Measurements from ENCODE around the gene POLRMT.
A peak's percentile ranks its signal among the peaks of the same experiment; 100 is the strongest.
"Not testable (repeated sequence)": the region's sequence is repeated elsewhere in the genome, so short reads cannot be mapped to it uniquely, and the experiment has no call there.

The POLRMT gene

GRCh38 chr19:647566-648284, 14.4 kb upstream of the POLRMT start:
- DNase-seq (ENCODE audit: low read depth) = no peak

DNA sequence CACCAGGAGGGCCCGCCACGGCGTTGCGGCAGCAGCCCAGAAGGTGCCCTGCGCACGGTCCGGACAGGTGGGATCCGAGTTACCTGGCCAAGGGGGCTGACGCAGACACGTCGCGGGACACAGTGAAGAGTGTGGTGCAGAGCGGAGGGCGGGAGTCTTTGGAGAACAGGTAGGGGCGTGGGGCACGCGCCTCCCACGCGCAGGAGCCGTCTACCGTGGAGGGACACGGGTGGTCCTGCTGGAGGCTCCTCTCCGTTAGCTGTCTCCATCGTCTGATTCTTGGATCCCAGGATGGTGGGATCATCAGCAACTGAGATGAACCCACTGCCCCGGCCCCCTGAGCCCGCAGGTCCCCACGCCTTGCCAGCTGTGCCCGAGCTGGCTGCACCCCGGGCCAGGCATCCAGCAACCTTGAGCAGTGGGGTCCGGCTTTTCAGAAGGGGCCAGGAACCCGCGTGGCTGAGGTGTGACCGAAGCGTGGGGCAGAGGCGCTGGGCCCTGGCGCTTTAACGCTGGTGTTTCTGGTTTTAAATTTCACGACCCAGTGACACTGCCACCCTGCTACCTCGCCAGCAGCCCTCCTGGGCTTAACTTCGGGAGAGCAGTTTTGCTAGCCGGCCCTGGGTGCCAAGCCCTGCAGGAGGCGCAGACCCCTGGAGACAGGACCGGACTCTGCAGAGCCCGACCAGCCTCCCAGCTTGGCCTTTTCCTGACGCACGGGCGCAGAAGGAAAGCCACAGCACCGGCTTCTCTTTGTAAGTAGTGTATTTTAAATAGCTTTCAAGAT, 13.6 kb upstream of the POLRMT start:
- DNase-seq (ENCODE audit: low read depth) = no peak

DNA sequence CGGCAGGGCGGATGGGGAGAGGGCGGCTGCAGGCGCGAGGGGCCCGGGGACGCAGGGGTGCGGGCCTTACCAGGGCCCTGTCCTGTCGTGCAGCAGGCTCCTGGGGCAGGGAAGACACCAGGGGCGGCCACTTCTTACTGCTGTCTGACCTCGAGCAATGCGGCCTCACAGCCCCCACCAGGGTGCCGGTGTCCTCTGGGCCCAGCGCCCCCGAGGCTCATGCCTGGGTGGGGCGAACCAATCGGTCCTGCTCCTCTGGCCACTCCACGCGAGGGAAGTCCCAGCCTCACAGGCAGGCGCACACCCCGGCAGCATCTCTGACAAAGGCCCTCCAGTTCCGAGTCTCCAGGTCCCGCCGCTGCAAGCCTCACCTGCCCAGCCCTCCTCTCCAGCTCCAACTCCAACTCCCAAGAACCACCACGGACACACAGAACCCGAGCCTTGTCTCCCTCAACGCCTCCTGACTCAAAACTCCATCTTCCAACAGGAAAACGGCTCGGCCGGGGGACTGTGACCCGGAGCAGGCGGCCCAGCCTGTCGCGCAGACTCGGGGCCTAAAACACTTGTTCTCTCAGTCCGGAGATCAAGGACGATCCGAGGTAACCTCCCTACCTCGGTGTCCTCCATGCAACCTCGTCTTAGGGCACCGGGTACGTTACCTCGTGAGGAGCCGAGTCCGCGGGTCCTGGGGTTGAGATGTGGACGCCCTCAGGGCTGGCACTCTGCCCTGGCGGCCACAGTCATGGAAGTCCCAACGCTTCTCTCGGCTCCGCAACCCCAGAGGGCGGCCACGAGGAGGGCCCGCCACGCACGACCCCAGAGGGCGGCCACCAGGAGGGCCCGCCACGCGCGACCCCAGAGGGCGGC, 12.8 kb upstream of the POLRMT start:
- no peak for DNase-seq (ENCODE audit: low read depth)

DNA sequence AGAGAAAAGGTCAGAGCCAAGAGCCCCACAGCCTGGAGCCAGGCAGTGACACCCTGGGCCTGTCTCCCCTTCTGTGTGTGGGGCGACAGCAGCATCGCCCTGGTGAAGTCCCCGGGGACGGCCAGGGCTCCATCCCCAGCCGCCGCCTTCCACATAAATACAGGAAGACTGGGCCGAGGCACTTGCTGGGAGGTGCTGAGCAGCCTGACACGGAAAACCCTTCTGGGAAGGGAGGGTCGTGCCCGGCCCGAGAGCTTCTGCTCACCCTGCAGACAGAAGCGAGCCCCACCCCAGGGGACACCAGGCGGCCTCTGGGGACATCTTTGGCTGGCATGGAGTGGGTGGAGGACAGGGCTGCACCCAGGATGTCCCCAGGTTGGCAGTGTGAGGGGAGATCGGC, 11.5 kb upstream of the POLRMT start:
- no peak for DNase-seq (ENCODE audit: low read depth)

GRCh38 chr19:644363-644762, 11.0 kb upstream of the POLRMT start:
- no peak for DNase-seq (ENCODE audit: low read depth)

DNA sequence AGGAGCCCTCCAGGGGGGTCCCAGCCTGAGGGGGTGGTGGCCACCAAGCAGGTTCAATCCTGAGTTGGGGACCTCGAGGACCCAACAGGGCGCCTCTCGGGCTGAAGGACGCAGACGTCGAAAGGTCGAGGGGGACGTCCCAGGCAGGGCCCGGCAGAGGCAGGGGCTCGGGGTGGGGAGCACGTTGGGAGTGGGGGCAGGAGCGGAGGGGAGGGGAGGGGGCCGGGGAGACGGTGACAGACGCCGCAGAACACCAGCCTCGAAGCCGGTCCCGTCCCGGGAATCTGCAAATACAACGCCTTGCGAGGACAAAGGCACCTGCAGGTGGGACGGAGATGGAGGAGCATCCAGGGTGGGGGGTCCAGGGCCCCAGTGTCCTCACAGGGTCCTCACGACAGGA, 10.4 kb upstream of the POLRMT start:
- DNase-seq (ENCODE audit: low read depth) = no peak

DNA sequence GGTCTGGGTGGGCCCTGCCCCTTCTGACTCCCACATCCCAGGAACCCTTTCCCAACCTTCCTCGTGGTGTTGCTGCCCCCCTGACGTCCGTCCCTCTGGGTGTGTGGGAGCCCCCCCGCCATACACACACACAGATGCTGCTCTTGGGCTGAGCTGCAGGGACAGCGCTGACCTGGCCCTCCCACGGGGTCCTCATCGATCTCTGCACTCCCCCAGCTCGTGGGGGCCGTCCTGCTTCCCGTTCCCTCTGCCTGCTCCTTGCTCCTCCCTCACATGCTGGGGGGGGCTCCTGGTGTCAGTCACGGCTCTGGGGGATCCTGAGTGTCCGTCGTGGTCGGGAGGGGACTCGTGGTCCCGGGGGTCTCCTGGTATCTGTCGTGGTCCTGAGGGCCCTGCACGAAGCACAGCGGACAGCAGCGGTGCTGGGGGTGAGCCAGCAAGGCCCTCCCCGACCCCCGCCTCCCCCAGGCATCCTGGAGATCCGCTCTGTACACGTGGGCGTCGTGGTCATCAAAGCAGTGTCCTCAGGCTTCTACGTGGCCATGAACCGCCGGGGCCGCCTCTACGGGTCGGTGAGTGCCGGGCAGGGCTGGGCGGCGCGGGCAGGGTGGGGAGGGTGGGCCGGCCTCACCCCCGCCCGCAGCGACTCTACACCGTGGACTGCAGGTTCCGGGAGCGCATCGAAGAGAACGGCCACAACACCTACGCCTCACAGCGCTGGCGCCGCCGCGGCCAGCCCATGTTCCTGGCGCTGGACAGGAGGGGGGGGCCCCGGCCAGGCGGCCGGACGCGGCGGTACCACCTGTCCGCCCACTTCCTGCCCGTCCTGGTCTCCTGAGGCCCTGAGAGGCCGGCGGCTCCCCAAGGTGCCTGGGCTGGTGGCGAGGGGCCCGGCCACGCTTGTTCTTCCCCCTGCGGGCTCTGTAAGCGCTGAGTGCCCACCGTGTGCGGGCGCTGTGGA, 9.7 kb upstream of the POLRMT start:
- no peak for DNase-seq (ENCODE audit: low read depth)

DNA sequence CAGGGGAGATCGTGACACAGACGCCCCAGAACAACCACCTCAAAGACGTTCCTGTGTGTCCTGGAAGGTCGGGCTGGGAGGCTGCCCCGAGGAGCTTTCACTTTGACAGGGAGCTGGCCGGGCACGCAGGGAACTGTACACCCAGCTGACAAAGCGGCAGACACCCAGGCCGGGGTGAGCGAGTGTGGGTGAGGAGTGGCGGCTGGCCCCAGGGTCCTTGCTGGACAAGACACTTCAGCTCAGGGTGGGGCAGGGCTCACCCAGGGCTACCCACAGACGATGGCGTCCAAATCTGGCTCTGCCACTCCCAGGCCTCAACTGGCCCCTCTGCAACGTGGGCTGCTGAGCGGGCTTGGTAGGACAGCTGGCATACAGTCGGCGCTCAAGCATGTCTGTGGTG, 8.4 kb upstream of the POLRMT start:
- DNase-seq (ENCODE audit: low read depth) = no peak

GRCh38 chr19:640606-641189, 7.4 kb upstream of the POLRMT start:
- DNase-seq (ENCODE audit: low read depth) = no peak

DNA sequence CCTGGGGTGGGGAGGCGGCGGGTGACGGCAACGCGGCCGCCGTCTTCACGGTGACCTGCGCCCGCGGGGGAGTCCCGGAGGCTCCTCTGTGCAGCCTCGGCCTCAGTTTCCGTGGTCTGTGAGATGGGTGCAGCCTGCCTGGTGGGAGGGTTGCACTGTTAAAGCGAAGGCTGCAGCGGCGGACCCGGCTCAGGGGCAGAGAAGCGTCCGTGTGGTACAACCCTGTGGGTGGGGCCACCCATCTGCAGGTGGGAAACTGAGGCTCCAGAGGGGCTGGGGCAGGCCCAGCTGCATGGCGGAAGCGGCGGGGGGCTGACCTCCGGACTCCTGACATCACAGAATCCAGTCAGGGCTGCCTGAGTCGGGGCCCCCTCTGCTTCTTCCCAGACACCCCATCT, 6.8 kb upstream of the POLRMT start:
- DNase-seq (ENCODE audit: low read depth) = no peak

- peak; percentile 88 for DNase-seq (ENCODE audit: low read depth)
These were observed 6.2 kb upstream of the POLRMT start, which contains the start of gene FGF22 for GRCh38 chr19:639253-640160. Gene FGF22, plus strand, starts transcription at chr19:639879. Its CDS starts 47 bp downstream, at chr19:639926.

DNA sequence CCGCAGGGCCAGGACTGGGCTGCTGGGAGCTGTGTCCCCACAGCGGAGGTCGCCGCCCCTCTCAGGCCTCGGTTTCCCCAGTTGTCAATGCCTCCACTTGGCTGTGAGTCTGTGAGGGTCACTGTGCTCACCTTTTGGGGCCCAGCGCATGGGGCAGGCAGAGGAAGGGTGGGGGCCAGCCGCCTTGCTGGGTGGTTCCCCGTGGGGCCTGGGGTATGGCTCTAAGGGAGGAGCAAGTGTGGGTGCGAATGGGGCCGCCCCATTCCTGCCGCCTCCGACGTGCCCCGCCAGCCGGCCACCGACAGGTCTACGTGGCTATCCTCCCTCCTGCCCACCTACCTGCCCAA, 5.5 kb upstream of the POLRMT start:
- no peak for DNase-seq (ENCODE audit: low read depth)

GRCh38 chr19:634975-635652, 1.8 kb upstream of the POLRMT start:
- DNase-seq (ENCODE audit: low read depth) = no peak

GRCh38 chr19:633786-634639, 676 bp upstream of the POLRMT start:
- DNase-seq (ENCODE audit: low read depth) = no peak

GRCh38 chr19:632579-633067, 714 bp downstream of the POLRMT start:
- DNase-seq (ENCODE audit: low read depth) = peak; percentile 75

- no peak for DNase-seq (ENCODE audit: low read depth)
These were observed 3.2 kb downstream of the POLRMT start for GRCh38 chr19:629961-630714.

- not testable (repeated sequence) for DNase-seq (ENCODE audit: low read depth)
These were observed 3.8 kb downstream of the POLRMT start for GRCh38 chr19:629515-629914.

- DNase-seq (ENCODE audit: low read depth) = no peak
These were observed 5.2 kb downstream of the POLRMT start for GRCh38 chr19:628168-628567.

Data from EH (cell line).